ENCODE data around the gene PTPRG. TPM values are rescaled to one million over a fixed set of nuclear protein-coding genes. Genes with fewer than 3 reads are reported as not detected.

Gene PTPRG
- total and polyA plus RNA-seq, 2 donors, result 3.9 to 4.1 TPM

- H3K27me3 ChIP-seq (ENCODE audit: control insufficient read depth in 2 of 2, insufficient read depth in 1 of 2, low read length in 1 of 2), result no peaks in the 10 kb centered on the region
- no peak overlapping the region for H3K27ac ChIP-seq (ENCODE audit: low read depth in 1 of 2, low read length in 1 of 2)
- no peaks in the 10 kb centered on the region for H3K9me3 ChIP-seq (ENCODE audit: control insufficient read depth in 2 of 2, insufficient read depth in 1 of 2, low read length in 1 of 2)
- H3K4me1 ChIP-seq (ENCODE audit: control insufficient read depth in 2 of 2, insufficient read depth in 2 of 2, low read length in 2 of 2), result no peaks in the 10 kb centered on the region
- no peak overlapping the region for H3K4me3 ChIP-seq (ENCODE audit: low read length in 2 of 2)
- DNase-seq (ENCODE audit: low read depth in 6 of 9, low spot score in 9 of 9), result no peak
- 88% methylated on average over 8 of the region's 8 CpGs for WGBS
- no peaks in the 10 kb centered on the region for H3K36me3 ChIP-seq (ENCODE audit: control insufficient read depth in 2 of 2, insufficient read depth in 2 of 2, low read length in 1 of 2)
Measured at GRCh38 chr3:62093025-62093424, 531.7 kb downstream of the PTPRG start.

DNA sequence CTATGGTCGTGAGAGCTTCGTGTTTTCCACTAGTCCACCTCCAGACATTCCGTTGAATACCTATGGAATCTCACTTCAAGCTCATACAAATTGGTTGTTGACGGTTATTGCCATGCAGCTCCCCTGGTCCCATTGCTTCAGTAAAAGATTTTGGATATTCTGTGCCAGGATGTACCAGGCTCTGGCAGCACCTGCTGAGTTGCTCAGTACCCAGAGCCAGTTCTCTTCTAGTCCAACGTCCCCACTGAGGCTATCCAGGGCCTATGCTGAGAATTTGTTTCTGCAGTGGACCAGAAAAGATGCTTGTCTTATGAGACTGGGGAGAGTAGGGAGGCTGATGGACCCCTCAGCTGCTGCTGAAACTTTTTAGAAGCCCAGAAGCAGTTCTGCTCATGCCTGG lies 533.1 kb downstream of the PTPRG start:
- no peaks in the 10 kb centered on the region for H3K36me3 ChIP-seq (ENCODE audit: control insufficient read depth in 2 of 2, insufficient read depth in 2 of 2, low read length in 1 of 2)
- DNase-seq (ENCODE audit: low read depth in 6 of 9, low spot score in 9 of 9), result no peak
- H3K27me3 ChIP-seq (ENCODE audit: control insufficient read depth in 2 of 2, insufficient read depth in 1 of 2, low read length in 1 of 2), result no peaks in the 10 kb centered on the region
- H3K27ac ChIP-seq (ENCODE audit: low read depth in 1 of 2, low read length in 1 of 2), result no peak overlapping the region
- 86% methylated on average over 5 of the region's 5 CpGs for WGBS
- H3K4me3 ChIP-seq (ENCODE audit: low read length in 2 of 2), result no peak overlapping the region
- H3K9me3 ChIP-seq (ENCODE audit: control insufficient read depth in 2 of 2, insufficient read depth in 1 of 2, low read length in 1 of 2), result no peaks in the 10 kb centered on the region
- H3K4me1 ChIP-seq (ENCODE audit: control insufficient read depth in 2 of 2, insufficient read depth in 2 of 2, low read length in 2 of 2), result no peaks in the 10 kb centered on the region

DNA sequence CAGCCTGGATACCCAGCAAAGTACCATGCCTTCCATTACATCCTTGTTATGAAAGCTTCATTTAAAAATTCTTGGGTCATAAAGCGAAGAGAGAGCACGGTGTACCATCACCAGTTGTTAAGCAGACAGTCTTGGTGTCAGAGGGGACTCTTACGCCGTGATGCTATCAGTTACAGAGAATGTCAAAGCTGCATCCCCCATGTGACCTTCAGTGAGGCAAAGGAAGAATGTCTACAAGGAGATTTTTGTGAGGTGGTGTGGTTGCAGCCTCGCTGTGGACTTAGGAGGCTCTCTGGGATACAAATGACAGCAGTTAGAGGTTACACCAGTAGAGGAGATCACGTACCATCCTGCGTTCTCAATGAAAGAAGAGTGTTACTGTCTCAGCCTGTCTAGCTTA lies 533.7 kb downstream of the PTPRG start:
- WGBS, result 94% methylated on average over 7 of the region's 7 CpGs
- Histone ChIP-seq H3K27me3 (ENCODE audit: control insufficient read depth in 2 of 2, insufficient read depth in 1 of 2, low read length in 1 of 2) (no peaks in the 10 kb centered on the region), H3K4me1 (ENCODE audit: control insufficient read depth in 2 of 2, insufficient read depth in 2 of 2, low read length in 2 of 2) (no peaks in the 10 kb centered on the region), H3K36me3 (ENCODE audit: control insufficient read depth in 2 of 2, insufficient read depth in 2 of 2, low read length in 1 of 2) (no peaks in the 10 kb centered on the region), H3K4me3 (ENCODE audit: low read length in 2 of 2) (no peak overlapping the region), H3K27ac (ENCODE audit: low read depth in 1 of 2, low read length in 1 of 2) (no peak overlapping the region), H3K9me3 (ENCODE audit: control insufficient read depth in 2 of 2, insufficient read depth in 1 of 2, low read length in 1 of 2) (no peaks in the 10 kb centered on the region)
- DNase-seq (ENCODE audit: low read depth in 6 of 9, low spot score in 9 of 9), result no peak

DNA sequence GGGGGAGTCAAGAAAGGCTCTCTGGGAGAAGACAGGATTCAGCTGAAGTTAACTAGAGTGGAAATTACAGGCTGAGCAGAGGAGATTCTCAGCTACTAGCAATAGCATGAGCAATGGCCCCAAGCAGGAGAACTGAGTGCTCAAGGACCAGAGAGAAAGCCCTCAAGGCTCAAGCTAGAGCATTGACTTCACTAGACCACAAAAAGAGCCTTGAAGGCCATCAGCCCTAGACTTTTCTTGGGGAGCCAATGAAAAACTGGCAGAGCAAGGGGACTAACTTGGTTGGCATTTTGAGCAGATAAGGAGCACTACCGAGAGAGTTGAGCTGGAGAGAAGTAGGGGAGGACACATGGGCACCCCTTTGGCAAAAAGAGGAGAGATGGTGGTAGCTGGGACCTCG lies 534.4 kb downstream of the PTPRG start:
- Histone ChIP-seq H3K27me3 (ENCODE audit: control insufficient read depth in 2 of 2, insufficient read depth in 1 of 2, low read length in 1 of 2) (no peaks in the 10 kb centered on the region), H3K27ac (ENCODE audit: low read depth in 1 of 2, low read length in 1 of 2) (no peak overlapping the region), H3K36me3 (ENCODE audit: control insufficient read depth in 2 of 2, insufficient read depth in 2 of 2, low read length in 1 of 2) (no peaks in the 10 kb centered on the region), H3K4me3 (ENCODE audit: low read length in 2 of 2) (no peak overlapping the region), H3K4me1 (ENCODE audit: control insufficient read depth in 2 of 2, insufficient read depth in 2 of 2, low read length in 2 of 2) (no peaks in the 10 kb centered on the region), H3K9me3 (ENCODE audit: control insufficient read depth in 2 of 2, insufficient read depth in 1 of 2, low read length in 1 of 2) (no peaks in the 10 kb centered on the region)
- no peak for DNase-seq (ENCODE audit: low read depth in 6 of 9, low spot score in 9 of 9)
- WGBS, result 89% methylated on average over 2 of the region's 2 CpGs

GRCh38 chr3:62096521-62096920 lies 535.1 kb downstream of the PTPRG start:
- Histone ChIP-seq H3K4me1 (ENCODE audit: control insufficient read depth in 2 of 2, insufficient read depth in 2 of 2, low read length in 2 of 2) (no peaks in the 10 kb centered on the region), H3K4me3 (ENCODE audit: low read length in 2 of 2) (no peak overlapping the region), H3K27ac (ENCODE audit: low read depth in 1 of 2, low read length in 1 of 2) (no peak overlapping the region), H3K36me3 (ENCODE audit: control insufficient read depth in 2 of 2, insufficient read depth in 2 of 2, low read length in 1 of 2) (no peaks in the 10 kb centered on the region), H3K9me3 (ENCODE audit: control insufficient read depth in 2 of 2, insufficient read depth in 1 of 2, low read length in 1 of 2) (no peaks in the 10 kb centered on the region), H3K27me3 (ENCODE audit: control insufficient read depth in 2 of 2, insufficient read depth in 1 of 2, low read length in 1 of 2) (no peaks in the 10 kb centered on the region)
- DNase-seq (ENCODE audit: low read depth in 6 of 9, low spot score in 9 of 9), result no peak
- 94% methylated on average over 1 of the region's 1 CpG for whole genome bisulfite sequencing

- Histone ChIP-seq H3K4me3 (ENCODE audit: low read length in 2 of 2) (no peak overlapping the region), H3K4me1 (ENCODE audit: control insufficient read depth in 2 of 2, insufficient read depth in 2 of 2, low read length in 2 of 2) (no peaks in the 10 kb centered on the region), H3K27me3 (ENCODE audit: control insufficient read depth in 2 of 2, insufficient read depth in 1 of 2, low read length in 1 of 2) (no peaks in the 10 kb centered on the region), H3K36me3 (ENCODE audit: control insufficient read depth in 2 of 2, insufficient read depth in 2 of 2, low read length in 1 of 2) (no peaks in the 10 kb centered on the region), H3K27ac (ENCODE audit: low read depth in 1 of 2, low read length in 1 of 2) (no peak overlapping the region), H3K9me3 (ENCODE audit: control insufficient read depth in 2 of 2, insufficient read depth in 1 of 2, low read length in 1 of 2) (no peaks in the 10 kb centered on the region)
- WGBS, result 97% methylated on average over 9 of the region's 9 CpGs
- no peak for DNase-seq (ENCODE audit: low read depth in 6 of 9, low spot score in 9 of 9)
Measured at GRCh38 chr3:62097121-62097520, 535.8 kb downstream of the PTPRG start.

GRCh38 chr3:62098646-62099365 lies 537.4 kb downstream of the PTPRG start:
- Histone ChIP-seq H3K27ac (ENCODE audit: low read depth in 1 of 2, low read length in 1 of 2) (no peak overlapping the region), H3K27me3 (ENCODE audit: control insufficient read depth in 2 of 2, insufficient read depth in 1 of 2, low read length in 1 of 2) (no peaks in the 10 kb centered on the region), H3K9me3 (ENCODE audit: control insufficient read depth in 2 of 2, insufficient read depth in 1 of 2, low read length in 1 of 2) (no peaks in the 10 kb centered on the region), H3K4me1 (ENCODE audit: control insufficient read depth in 2 of 2, insufficient read depth in 2 of 2, low read length in 2 of 2) (peaks cover 6 to 7% of the 10 kb centered on the region in 2 donors), H3K36me3 (ENCODE audit: control insufficient read depth in 2 of 2, insufficient read depth in 2 of 2, low read length in 1 of 2) (no peaks in the 10 kb centered on the region), H3K4me3 (ENCODE audit: low read length in 2 of 2) (no peak overlapping the region)
- no peak for DNase-seq (ENCODE audit: low read depth in 6 of 9, low spot score in 9 of 9)
- 98% methylated on average over 4 of the region's 4 CpGs for WGBS

DNA sequence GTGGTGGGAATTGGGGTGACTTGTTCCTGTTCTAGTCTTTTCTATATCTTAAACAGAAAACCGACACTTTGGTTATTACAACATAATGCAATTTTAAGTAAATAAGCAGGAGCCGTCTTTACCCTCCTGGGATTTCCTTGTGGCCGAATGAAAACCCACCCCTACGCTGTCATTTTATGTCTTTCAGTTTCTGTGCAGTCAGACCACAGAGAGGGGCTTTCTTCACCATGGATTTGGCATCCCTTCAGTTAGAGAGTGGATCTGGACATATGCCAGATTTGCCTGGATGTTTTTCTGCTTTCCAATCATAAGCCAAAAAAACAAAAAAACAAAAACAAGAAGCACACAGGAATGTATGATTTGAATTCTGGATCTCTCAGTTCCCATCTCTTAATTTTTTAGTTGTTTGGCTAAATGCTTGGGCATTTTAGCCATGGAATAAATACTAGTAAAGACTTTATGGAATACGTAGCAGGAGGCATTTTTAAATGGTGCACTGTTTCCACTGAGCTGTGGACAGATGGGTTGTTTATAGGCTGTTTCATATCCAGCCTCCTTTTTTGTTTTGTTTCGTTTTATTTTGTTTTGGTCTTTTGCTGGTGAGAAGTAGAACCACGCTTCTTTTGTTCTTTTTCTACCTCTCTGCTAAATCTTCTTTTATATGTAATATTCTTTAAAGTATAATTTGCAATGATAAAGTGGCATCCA lies 539.1 kb downstream of the PTPRG start:
- 86% methylated on average over 7 of the region's 7 CpGs for WGBS
- no peaks in the 10 kb centered on the region for H3K27me3 ChIP-seq (ENCODE audit: control insufficient read depth in 2 of 2, insufficient read depth in 1 of 2, low read length in 1 of 2)
- H3K4me3 ChIP-seq (ENCODE audit: low read length in 2 of 2), result no peak overlapping the region
- H3K36me3 ChIP-seq (ENCODE audit: control insufficient read depth in 2 of 2, insufficient read depth in 2 of 2, low read length in 1 of 2), result no peaks in the 10 kb centered on the region
- no peak overlapping the region for H3K27ac ChIP-seq (ENCODE audit: low read depth in 1 of 2, low read length in 1 of 2)
- H3K9me3 ChIP-seq (ENCODE audit: control insufficient read depth in 2 of 2, insufficient read depth in 1 of 2, low read length in 1 of 2), result no peaks in the 10 kb centered on the region
- no peak for DNase-seq (ENCODE audit: low read depth in 6 of 9, low spot score in 9 of 9)
- H3K4me1 ChIP-seq (ENCODE audit: control insufficient read depth in 2 of 2, insufficient read depth in 2 of 2, low read length in 2 of 2), result peaks cover 6 to 10% of the 10 kb centered on the region in 2 donors

DNA sequence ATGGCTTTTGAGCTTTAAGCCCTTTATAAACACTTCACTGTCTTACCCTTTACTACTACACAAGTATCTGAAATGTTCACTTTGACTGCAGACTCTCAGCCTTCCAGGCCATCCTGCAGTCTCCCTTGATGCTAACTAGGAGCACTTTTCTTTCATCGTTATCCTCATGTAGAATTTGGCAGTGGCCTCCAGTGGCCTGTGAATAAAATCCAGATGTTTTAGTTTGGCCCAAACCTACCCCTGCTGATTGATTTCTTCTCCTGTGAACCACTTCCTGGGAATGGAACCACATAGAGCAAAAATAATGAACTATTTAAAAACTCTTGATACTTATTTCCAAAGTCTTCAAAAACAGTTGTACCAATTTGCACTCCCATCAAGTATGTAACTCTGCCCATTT lies 540.1 kb downstream of the PTPRG start:
- H3K27me3 ChIP-seq (ENCODE audit: control insufficient read depth in 2 of 2, insufficient read depth in 1 of 2, low read length in 1 of 2), result no peaks in the 10 kb centered on the region
- no peaks in the 10 kb centered on the region for H3K36me3 ChIP-seq (ENCODE audit: control insufficient read depth in 2 of 2, insufficient read depth in 2 of 2, low read length in 1 of 2)
- DNase-seq (ENCODE audit: low read depth in 6 of 9, low spot score in 9 of 9), result no peak
- WGBS, result 96% methylated on average over 1 of the region's 1 CpG
- no peak overlapping the region for H3K4me3 ChIP-seq (ENCODE audit: low read length in 2 of 2)
- H3K27ac ChIP-seq (ENCODE audit: low read depth in 1 of 2, low read length in 1 of 2), result no peak overlapping the region
- H3K4me1 ChIP-seq (ENCODE audit: control insufficient read depth in 2 of 2, insufficient read depth in 2 of 2, low read length in 2 of 2), result peaks cover 6 to 10% of the 10 kb centered on the region in 2 donors
- H3K9me3 ChIP-seq (ENCODE audit: control insufficient read depth in 2 of 2, insufficient read depth in 1 of 2, low read length in 1 of 2), result no peaks in the 10 kb centered on the region
